ENCODE measurements around the gene SCRT2.

Gene SCRT2

GRCh38 chr20:661474-662270 lies 13.9 kb downstream of the SCRT2 start:
- Histone ChIP-seq H3K9ac (no peak overlapping the region), H3K79me2 (ENCODE audit: insufficient read depth, low read depth) (no peaks in the 10 kb centered on the region), H2AFZ (ENCODE audit: low read depth) (no peak overlapping the region), H3K4me3 (IDR thresholded peaks at IDR 0.05; ENCODE audit: insufficient read depth, low read depth, low read length) (no peak overlapping the region), H3K27me3 (ENCODE audit: insufficient read depth, low read depth) (no peaks in the 10 kb centered on the region), H4K20me1 (ENCODE audit: insufficient read depth) (no peaks in the 10 kb centered on the region), H3K36me3 (ENCODE audit: insufficient read depth) (no peaks in the 10 kb centered on the region), H3K4me2 (no peak overlapping the region), H3K4me1 (ENCODE audit: low read depth, poor library complexity, severe bottlenecking) (no peaks in the 10 kb centered on the region), H3K27ac (no peak overlapping the region)
- no peak for TF ChIP-seq CTCF (conservative IDR thresholded peaks at IDR 0.05; ENCODE audit: low read depth, low read length)

GRCh38 chr20:658731-659291 lies 16.8 kb downstream of the SCRT2 start:
- Histone ChIP-seq H4K20me1 (ENCODE audit: insufficient read depth) (no peaks in the 10 kb centered on the region), H2AFZ (ENCODE audit: low read depth) (no peak overlapping the region), H3K27ac (no peak overlapping the region), H3K4me2 (no peak overlapping the region), H3K79me2 (ENCODE audit: insufficient read depth, low read depth) (no peaks in the 10 kb centered on the region), H3K9ac (no peak overlapping the region), H3K4me1 (ENCODE audit: low read depth, poor library complexity, severe bottlenecking) (peaks cover 6% of the 10 kb centered on the region), H3K36me3 (ENCODE audit: insufficient read depth) (no peaks in the 10 kb centered on the region), H3K4me3 (IDR thresholded peaks at IDR 0.05; ENCODE audit: insufficient read depth, low read depth, low read length) (no peak overlapping the region), H3K27me3 (ENCODE audit: insufficient read depth, low read depth) (no peaks in the 10 kb centered on the region)
- TF ChIP-seq CTCF (conservative IDR thresholded peaks at IDR 0.05; ENCODE audit: low read depth, low read length), result no peak

GRCh38 chr20:658202-658601 lies 17.4 kb downstream of the SCRT2 start:
- Histone ChIP-seq H3K9ac (no peak overlapping the region), H2AFZ (ENCODE audit: low read depth) (no peak overlapping the region), H3K4me2 (no peak overlapping the region), H3K27me3 (ENCODE audit: insufficient read depth, low read depth) (no peaks in the 10 kb centered on the region), H3K4me3 (IDR thresholded peaks at IDR 0.05; ENCODE audit: insufficient read depth, low read depth, low read length) (no peak overlapping the region), H4K20me1 (ENCODE audit: insufficient read depth) (no peaks in the 10 kb centered on the region), H3K27ac (no peak overlapping the region), H3K36me3 (ENCODE audit: insufficient read depth) (no peaks in the 10 kb centered on the region), H3K79me2 (ENCODE audit: insufficient read depth, low read depth) (no peaks in the 10 kb centered on the region), H3K4me1 (ENCODE audit: low read depth, poor library complexity, severe bottlenecking) (peaks cover 9% of the 10 kb centered on the region)
- TF ChIP-seq CTCF (conservative IDR thresholded peaks at IDR 0.05; ENCODE audit: low read depth, low read length), result no peak

GRCh38 chr20:655726-656624 lies 19.6 kb downstream of the SCRT2 start:
- TF ChIP-seq CTCF (conservative IDR thresholded peaks at IDR 0.05; ENCODE audit: low read depth, low read length), result no peak
- H3K4me3 ChIP-seq (IDR thresholded peaks at IDR 0.05; ENCODE audit: insufficient read depth, low read depth, low read length), result no peak overlapping the region
- H3K4me2 ChIP-seq, result no peak overlapping the region
- H4K20me1 ChIP-seq (ENCODE audit: insufficient read depth), result no peaks in the 10 kb centered on the region
- H3K4me1 ChIP-seq (ENCODE audit: low read depth, poor library complexity, severe bottlenecking), result peaks cover 14% of the 10 kb centered on the region
- H3K27me3 ChIP-seq (ENCODE audit: insufficient read depth, low read depth), result no peaks in the 10 kb centered on the region
- no peak overlapping the region for H3K9ac ChIP-seq
- H2AFZ ChIP-seq (ENCODE audit: low read depth), result no peak overlapping the region
- H3K79me2 ChIP-seq (ENCODE audit: insufficient read depth, low read depth), result peaks cover 18% of the 10 kb centered on the region
- H3K27ac ChIP-seq, result no peak overlapping the region
- no peaks in the 10 kb centered on the region for H3K36me3 ChIP-seq (ENCODE audit: insufficient read depth)

All from KMS-11 (cell line).